ENCODE measurements around the gene ACBD3.
A peak's percentile ranks its signal among the peaks of the same experiment; 100 is the strongest.

ACBD3 gene

DNA sequence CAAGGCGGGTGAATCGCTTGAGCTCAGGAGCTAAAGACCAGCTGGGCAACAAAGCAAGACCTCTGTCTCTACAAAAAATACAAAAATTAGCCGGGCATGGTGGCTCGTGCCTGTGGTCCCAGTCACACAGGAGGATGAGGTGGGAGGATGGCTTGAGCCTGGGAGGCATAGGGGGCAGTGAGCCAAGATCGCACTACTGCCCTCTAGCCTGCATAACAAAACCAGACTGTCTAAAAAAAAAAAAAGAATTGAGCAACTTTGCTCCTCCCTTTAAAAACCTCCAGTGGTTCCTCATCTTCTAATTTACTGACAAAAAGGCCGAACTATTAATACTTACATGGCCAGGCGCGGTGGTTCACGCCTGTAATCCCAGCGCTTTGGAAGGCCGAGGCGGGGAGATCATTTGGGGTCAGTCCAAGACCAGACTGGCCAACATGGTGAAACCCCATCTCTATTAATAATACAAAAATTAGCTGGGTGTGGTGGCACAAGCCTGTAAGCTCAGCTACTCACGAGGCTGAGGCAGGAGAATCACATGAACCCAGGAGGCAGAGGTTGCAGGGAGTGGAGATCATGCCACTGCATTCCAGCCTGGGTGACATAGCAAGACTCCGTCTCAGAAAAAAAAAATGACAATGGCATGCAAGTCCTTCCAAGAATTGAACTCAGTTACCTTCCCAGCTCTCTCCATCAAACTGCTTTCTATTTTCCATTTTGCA is 4.4 kb downstream of the ACBD3 start:
- no peak for TF ChIP-seq CTCF (IDR thresholded peaks at IDR 0.05)
- H3K4me3 ChIP-seq: peak overlapping the region; percentile 14
- peak overlapping the region in 1 of 2 donors; percentile 65 for H3K27ac ChIP-seq
- DNase-seq (ENCODE audit: low spot score): no peak

- TF ChIP-seq CTCF (IDR thresholded peaks at IDR 0.05): no peak
- Histone ChIP-seq H3K27ac (no peak overlapping the region), H3K4me3 (no peak overlapping the region)
- DNase-seq (ENCODE audit: low spot score): no peak
Measured at GRCh38 chr1:226176870-226177269, 9.7 kb downstream of the ACBD3 start.

DNA sequence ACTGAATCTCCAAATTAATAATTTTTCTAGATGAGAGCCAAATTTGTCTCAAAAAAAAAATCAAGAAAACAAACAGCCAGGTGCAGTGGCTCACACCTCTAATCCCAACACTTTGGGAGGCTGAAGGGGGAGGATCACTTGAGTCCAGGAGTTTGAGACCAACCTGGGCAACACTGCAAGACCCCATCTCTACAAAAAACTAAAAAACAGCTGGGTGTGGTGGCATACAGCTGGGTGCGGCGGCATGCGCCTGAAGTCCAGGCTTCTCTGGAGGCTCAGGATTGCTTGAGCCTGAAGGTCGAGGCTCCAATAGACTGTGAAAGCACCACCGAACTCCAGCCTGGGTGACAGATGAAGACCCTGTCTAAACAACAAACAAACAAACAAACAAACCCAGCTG is 14.0 kb downstream of the ACBD3 start:
- H3K27ac ChIP-seq: no peak overlapping the region
- no peak overlapping the region for H3K4me3 ChIP-seq
- no peak for TF ChIP-seq CTCF (IDR thresholded peaks at IDR 0.05)
- DNase-seq (ENCODE audit: low spot score): no peak

GRCh38 chr1:226166341-226166740 is 20.2 kb downstream of the ACBD3 start:
- no peak for TF ChIP-seq CTCF (IDR thresholded peaks at IDR 0.05)
- Histone ChIP-seq H3K4me3 (no peak overlapping the region), H3K27ac (no peak overlapping the region)
- no peak for DNase-seq (ENCODE audit: low spot score)

- H3K4me3 ChIP-seq: no peak overlapping the region
- TF ChIP-seq CTCF (IDR thresholded peaks at IDR 0.05): no peak
- DNase-seq (ENCODE audit: low spot score): no peak
Measured at GRCh38 chr1:226164154-226164553, 22.4 kb downstream of the ACBD3 start.

GRCh38 chr1:226162898-226163297 is 23.6 kb downstream of the ACBD3 start:
- no peak for TF ChIP-seq CTCF (IDR thresholded peaks at IDR 0.05)
- DNase-seq (ENCODE audit: low spot score): no peak
- Histone ChIP-seq H3K27ac (no peak overlapping the region), H3K4me3 (no peak overlapping the region)

More at GRCh38 chr1:226164154-226164553, 22.4 kb downstream of the ACBD3 start:
- no peak overlapping the region for H3K27ac ChIP-seq

DNA sequence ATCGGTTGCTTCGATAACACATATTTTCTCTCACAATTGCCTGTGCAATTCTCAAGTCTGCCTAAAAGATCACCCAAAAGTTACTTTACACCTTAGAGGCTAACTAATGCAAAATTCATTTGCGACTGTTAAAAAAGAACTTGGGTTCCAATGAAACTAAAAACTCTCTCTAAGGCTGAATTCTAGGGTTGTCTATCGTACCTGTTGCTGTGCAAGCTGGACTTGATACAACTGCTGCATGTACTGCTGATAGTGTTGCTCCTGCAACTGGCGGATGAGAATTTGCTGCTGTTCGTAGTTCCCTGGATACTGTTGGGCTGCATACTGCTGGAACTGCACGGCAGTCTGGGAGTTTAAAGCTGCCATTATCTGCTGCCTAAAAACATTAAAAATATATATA is 27.6 kb downstream of the ACBD3 start:
- no peak for DNase-seq (ENCODE audit: low spot score)
- H3K4me3 ChIP-seq: no peak overlapping the region
- H3K27ac ChIP-seq: no peak overlapping the region
- TF ChIP-seq CTCF (IDR thresholded peaks at IDR 0.05): no peak

Data from coronary artery (tissue), 2 donors.